ENCODE measurements around the gene P4HB.

Gene P4HB

DNA sequence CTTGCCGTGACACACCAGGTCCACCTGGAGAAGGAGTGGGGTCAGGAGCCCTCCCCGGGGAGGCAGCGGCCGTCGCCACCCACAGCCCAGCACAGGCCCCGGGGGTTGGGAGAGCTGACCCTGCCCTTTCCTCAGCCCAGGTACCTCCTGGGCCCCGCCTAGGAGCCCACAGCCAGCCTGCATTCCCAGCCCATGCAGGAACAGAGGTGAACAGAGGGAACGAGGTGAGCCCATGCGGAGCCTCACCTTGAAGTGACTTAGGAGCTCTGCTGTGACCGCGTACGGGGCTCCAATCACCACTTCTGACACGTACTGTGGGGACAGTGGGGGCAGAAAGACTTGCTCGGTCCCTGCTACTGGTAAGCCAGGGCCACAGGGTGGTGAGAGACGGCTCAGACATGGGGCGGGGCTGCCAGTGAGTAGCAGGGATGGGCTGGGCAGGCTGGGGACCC is 45.1 kb upstream of the P4HB start:
- TF ChIP-seq, protein P1, sequence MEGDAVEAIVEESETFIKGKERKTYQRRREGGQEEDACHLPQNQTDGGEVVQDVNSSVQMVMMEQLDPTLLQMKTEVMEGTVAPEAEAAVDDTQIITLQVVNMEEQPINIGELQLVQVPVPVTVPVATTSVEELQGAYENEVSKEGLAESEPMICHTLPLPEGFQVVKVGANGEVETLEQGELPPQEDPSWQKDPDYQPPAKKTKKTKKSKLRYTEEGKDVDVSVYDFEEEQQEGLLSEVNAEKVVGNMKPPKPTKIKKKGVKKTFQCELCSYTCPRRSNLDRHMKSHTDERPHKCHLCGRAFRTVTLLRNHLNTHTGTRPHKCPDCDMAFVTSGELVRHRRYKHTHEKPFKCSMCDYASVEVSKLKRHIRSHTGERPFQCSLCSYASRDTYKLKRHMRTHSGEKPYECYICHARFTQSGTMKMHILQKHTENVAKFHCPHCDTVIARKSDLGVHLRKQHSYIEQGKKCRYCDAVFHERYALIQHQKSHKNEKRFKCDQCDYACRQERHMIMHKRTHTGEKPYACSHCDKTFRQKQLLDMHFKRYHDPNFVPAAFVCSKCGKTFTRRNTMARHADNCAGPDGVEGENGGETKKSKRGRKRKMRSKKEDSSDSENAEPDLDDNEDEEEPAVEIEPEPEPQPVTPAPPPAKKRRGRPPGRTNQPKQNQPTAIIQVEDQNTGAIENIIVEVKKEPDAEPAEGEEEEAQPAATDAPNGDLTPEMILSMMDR (conservative IDR thresholded peaks at IDR 0.05; ENCODE audit: low read length): no peak
- no peak for DNase-seq (ENCODE audit: low read depth)
- H3K4me3 ChIP-seq (ENCODE audit: low read length): no peak overlapping the region

- no peak overlapping the region for H3K4me3 ChIP-seq (ENCODE audit: low read length)
- no peak for DNase-seq (ENCODE audit: low read depth)
- TF ChIP-seq, protein P1 (conservative IDR thresholded peaks at IDR 0.05; ENCODE audit: low read length): no peak
These were observed 44.5 kb upstream of the P4HB start for GRCh38 chr17:81904600-81905423.

GRCh38 chr17:81903896-81904599 is 43.7 kb upstream of the P4HB start:
- TF ChIP-seq, protein P1 (conservative IDR thresholded peaks at IDR 0.05; ENCODE audit: low read length): no peak
- no peak overlapping the region for H3K4me3 ChIP-seq (ENCODE audit: low read length)
- DNase-seq (ENCODE audit: low read depth): no peak

GRCh38 chr17:81903415-81903831 is 43.1 kb upstream of the P4HB start:
- TF ChIP-seq, protein P1 (conservative IDR thresholded peaks at IDR 0.05; ENCODE audit: low read length): no peak
- no peak for DNase-seq (ENCODE audit: low read depth)
- no peak overlapping the region for H3K4me3 ChIP-seq (ENCODE audit: low read length)

GRCh38 chr17:81902653-81903414 is 42.5 kb upstream of the P4HB start:
- no peak for DNase-seq (ENCODE audit: low read depth)
- no peak overlapping the region for H3K4me3 ChIP-seq (ENCODE audit: low read length)
- TF ChIP-seq, protein P1 (conservative IDR thresholded peaks at IDR 0.05; ENCODE audit: low read length): no peak

GRCh38 chr17:81902023-81902652 is 41.8 kb upstream of the P4HB start, which contains the start of gene NPB:
NPB (plus strand) TSS chr17:81902238; CDS start chr17:81902278, 40 bp downstream.
- H3K4me3 ChIP-seq (ENCODE audit: low read length): no peak within 1 kb of the TSS; the same call in 1 of the 2 replicates

More at GRCh38 chr17:81902023-81902652, 41.8 kb upstream of the P4HB start, which contains the start of gene NPB:
- no peak for DNase-seq (ENCODE audit: low read depth)
- TF ChIP-seq, protein P1 (conservative IDR thresholded peaks at IDR 0.05; ENCODE audit: low read length): no peak

All from AG10803 (cell line).